ENCODE results near the gene PLA2G4D. TPM values are rescaled to one million over a fixed set of nuclear protein-coding genes. Genes with fewer than 3 reads are reported as not detected.

The PLA2G4D gene
- total RNA-seq, 2 experiments from 2014 or later: not detected

DNA sequence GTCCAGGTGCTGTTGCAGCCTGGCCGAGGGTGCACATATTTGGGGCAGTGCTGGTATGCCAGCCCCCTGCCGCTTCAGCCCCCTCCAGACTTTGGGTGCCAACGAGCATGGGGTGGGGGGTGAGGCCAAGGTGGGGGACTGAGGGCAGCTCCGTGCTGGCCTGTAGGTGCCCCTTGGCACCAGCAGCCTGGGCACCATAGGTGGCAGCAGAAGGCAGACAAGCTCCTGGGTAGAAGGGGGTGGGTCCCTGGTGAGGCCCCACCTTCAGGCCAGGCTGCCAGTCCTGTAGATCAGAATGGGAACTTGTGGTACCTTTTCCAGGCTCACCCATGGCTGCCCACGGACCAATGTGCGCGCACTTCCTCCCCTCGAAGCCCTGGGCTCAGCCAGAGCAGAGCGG, 57.4 kb downstream of the PLA2G4D start:
- peaks cover under 1% of the 10 kb centered on the region for H3K9me3 Mint-ChIP-seq
- H3K4me1 Mint-ChIP-seq (ENCODE audit: low read depth): peaks cover 19% of the 10 kb centered on the region
- no peak for DNase-seq
- CTCF ChIA-PET: interaction anchor here (2.5 kb wide), 1 partner anchor 20 kb away, joined by 7 read pairs; no protein-coding TSS in a partner anchor
- H3K27me3 Mint-ChIP-seq (ENCODE audit: low read depth): peaks cover 2% of the 10 kb centered on the region
- no peak overlapping the region for H3K27ac Mint-ChIP-seq
- intact Hi-C loops (cut with micrococcal nuclease): loop anchor here (5.0 kb wide), 1 partner anchor 155 kb away; no protein-coding TSS in a partner anchor
- H3K36me3 Mint-ChIP-seq (ENCODE audit: low read depth): no peaks in the 10 kb centered on the region
- no peak overlapping the region for H3K4me3 Mint-ChIP-seq

DNA sequence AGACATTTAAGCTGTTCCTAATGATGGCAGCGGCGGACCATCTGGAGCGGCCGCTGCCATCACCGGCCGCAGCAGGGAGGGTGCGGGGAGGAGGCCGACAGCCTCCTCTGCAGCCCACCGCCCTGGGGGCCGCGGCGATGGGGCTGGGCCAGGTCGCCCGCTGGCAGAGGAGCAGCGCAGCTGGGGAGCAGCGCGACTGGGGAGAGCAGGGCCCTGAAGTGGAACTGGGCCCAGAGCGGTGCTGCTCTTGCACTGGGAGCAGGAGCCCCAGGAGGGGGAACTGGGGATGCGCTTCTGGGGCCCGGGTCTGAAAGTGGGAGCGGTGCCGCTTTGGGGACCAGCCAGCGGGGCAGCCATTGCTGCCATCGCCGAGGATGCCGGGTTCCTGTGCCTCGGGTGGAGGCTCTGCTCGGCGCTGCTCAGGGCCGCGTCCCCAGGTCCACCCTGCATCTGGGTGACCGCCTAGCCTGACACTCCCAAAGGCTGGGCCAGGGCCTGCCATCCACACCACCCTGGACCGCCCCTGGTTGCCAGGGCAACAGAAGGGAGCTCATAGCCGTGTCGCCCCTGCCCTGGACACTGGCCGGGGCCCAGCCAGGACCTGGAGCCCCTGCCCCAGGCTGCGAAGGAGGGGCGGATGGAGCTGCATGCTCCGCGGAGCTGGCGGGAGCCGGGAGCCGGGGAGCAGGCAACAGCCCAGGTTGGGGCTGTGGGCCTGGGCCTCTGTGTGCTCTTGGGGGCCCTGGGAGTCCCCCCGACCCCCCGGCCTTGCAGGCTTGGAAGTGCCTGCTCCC, 58.1 kb downstream of the PLA2G4D start:
- CTCF ChIA-PET: interaction anchor here (2.5 kb wide), 1 partner anchor 20 kb away, joined by 7 read pairs; no protein-coding TSS in a partner anchor
- Mint-ChIP-seq H3K4me1 (ENCODE audit: low read depth) (peaks cover 19% of the 10 kb centered on the region), H3K36me3 (ENCODE audit: low read depth) (no peaks in the 10 kb centered on the region), H3K27ac (no peak overlapping the region), H3K9me3 (peaks cover 3% of the 10 kb centered on the region), H3K27me3 (ENCODE audit: low read depth) (peaks cover 2% of the 10 kb centered on the region), H3K4me3 (no peak overlapping the region)
- DNase-seq: no peak
- intact Hi-C loops (cut with micrococcal nuclease): loop anchor here (5.0 kb wide), 1 partner anchor 156 kb away; no protein-coding TSS in a partner anchor

DNA sequence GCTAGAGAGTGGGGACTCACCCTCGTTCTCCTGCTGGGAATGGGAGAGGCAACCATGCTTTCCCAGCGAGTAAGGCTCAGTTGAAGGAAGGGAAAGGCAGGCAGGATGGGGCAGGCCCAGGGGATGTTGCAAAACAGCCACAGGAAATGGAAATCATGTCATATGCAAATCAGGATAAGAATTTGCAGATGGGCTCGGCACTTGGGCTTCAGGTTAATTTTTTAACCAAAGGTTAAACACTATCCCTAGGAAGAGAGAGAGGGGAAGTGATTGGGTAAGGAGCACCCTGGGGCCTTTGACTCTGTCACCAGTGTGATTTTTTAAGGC, 59.0 kb downstream of the PLA2G4D start:
- H3K9me3 Mint-ChIP-seq: peaks cover 3% of the 10 kb centered on the region
- CTCF ChIA-PET: no interaction called here
- intact Hi-C loops (cut with micrococcal nuclease): loop anchor here (1.0 to 5.0 kb wide), 4 partner anchors 25 to 157 kb away; no protein-coding TSS in a partner anchor
- H3K4me3 Mint-ChIP-seq: peak overlapping the region; percentile 3
- H3K27ac Mint-ChIP-seq: peak overlapping the region; percentile 34
- H3K36me3 Mint-ChIP-seq (ENCODE audit: low read depth): no peaks in the 10 kb centered on the region
- peak; percentile 73 for DNase-seq
- H3K27me3 Mint-ChIP-seq (ENCODE audit: low read depth): no peaks in the 10 kb centered on the region
- H3K4me1 Mint-ChIP-seq (ENCODE audit: low read depth): peaks cover 19% of the 10 kb centered on the region

DNA sequence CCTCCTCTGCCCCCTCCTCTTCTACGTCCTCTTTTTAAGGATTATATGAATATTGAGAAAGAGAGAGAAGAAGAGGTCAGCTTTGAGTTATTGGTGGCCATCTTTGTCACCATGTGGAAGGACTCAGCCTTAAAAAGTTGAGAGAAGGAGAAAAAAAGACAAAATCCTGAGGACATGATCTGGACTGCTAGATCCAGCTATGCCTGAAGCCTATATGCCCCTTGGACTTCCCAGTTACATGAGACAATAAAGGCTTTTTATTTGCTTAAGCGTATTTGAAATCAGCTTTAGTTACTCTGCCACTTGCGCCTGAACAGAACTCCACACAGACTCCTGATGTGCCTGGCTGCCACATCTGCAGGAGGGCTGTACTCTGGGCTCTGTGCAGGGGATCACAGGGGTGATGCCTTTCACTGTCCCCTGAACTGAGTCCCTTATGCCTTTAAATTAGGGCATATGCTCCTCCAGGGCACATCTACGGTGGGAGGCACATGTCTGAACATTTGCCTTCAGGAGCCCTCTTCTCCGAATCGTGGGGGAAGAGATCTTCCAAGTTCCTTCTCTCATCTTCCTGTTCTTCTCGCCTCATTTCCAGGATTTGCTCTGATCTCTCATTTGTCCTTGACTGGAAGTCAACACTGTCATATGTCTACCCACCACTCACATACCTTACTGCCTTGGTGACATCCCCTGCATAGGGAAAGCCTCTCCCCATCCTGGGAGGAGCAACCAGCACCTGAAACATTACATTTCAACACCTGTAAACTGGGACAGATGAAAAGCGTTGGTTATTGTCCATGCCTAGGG, 59.5 kb downstream of the PLA2G4D start:
- H3K9me3 Mint-ChIP-seq: peaks cover 3% of the 10 kb centered on the region
- no peaks in the 10 kb centered on the region for H3K36me3 Mint-ChIP-seq (ENCODE audit: low read depth)
- H3K27me3 Mint-ChIP-seq (ENCODE audit: low read depth): no peaks in the 10 kb centered on the region
- DNase-seq: no peak
- intact Hi-C loops (cut with micrococcal nuclease): loop anchor here (1.0 to 5.0 kb wide), 4 partner anchors 24 to 157 kb away; no protein-coding TSS in a partner anchor
- H3K27ac Mint-ChIP-seq: peak overlapping the region; percentile 34
- peaks cover 19% of the 10 kb centered on the region for H3K4me1 Mint-ChIP-seq (ENCODE audit: low read depth)
- H3K4me3 Mint-ChIP-seq: peak overlapping the region; percentile 3
- CTCF ChIA-PET: no interaction called here

DNA sequence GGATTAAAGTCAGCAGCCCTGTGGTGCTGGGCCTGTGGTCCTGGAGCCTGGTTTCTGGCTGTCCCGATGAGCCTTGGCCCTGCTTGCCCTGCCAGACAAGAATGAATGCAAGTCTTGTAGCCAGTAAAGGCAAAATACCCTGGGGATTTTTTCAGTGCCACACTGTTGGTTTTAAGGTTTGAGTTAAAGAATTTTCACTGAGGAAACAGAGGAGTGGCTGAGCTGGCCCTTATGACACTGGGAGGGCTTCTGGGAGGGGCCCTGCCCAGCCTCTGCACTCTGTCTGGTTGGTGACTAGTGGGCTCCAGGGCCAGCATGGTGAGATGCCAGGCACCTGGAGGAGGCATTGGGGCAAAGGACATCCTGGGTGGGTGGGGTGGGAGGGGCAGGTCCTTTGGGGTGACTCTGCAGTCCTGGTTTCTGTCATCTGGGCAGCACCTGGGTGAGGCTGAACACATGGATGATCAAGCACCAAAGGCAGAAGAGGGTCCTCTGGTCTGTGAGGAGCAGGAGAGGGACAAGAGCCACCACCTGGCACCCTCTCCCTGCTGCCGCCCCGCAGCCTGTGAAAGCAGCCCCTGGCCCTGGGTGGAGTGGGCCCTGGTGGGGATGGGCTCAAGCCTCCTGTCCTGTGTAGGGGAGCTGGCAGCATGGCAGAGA, 61.0 kb downstream of the PLA2G4D start:
- peak overlapping the region; percentile 38 for H3K27ac Mint-ChIP-seq
- intact Hi-C loops (cut with micrococcal nuclease): no loop called here
- no peaks in the 10 kb centered on the region for H3K27me3 Mint-ChIP-seq (ENCODE audit: low read depth)
- H3K4me1 Mint-ChIP-seq (ENCODE audit: low read depth): peaks cover 19% of the 10 kb centered on the region
- H3K9me3 Mint-ChIP-seq: peaks cover 3% of the 10 kb centered on the region
- H3K4me3 Mint-ChIP-seq: no peak overlapping the region
- no peaks in the 10 kb centered on the region for H3K36me3 Mint-ChIP-seq (ENCODE audit: low read depth)
- CTCF ChIA-PET: interaction anchor here (1.0 kb wide), 1 partner anchor 129 kb away, joined by 3 read pairs; no protein-coding TSS in a partner anchor
- peak; percentile 51 for DNase-seq

DNA sequence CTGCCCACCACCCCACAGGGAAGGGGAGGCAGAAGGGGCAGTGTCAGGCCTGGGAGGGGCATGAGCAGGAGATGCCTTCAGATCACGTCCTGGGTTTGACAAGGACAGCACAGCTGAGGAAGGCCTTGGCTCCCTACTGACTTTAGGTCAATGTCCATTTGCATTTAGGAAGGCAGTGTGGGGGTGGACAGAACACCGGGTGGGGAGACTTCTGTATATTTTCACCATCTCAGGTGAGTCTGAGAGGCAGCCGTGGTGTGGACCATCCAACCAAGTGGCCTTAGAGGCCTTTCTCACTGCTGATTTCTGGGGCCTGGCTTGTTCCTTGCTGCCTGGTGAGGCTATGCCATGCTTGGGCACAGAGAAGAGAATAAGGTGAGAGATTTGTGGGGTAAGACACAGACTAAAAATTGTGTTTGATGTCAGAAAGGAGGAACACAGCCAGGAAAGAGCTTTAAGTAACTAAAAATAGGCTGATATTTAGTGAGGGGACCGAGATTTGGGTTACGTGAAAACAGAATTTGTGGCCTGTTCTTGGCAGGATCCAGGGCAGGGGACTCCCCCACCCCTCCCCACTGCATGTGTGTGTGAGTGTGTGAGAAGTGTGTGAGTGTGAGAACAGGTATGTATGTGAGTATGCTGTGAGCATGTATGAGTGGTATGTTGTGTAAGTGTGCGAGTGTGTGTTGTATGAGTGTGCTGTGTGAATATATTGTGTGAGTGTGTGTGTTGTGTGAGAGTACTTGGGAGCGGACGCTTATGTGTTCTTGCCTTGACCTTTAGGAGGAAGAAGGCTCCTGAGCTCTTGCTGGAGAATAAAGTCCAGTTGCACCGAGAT, 61.8 kb downstream of the PLA2G4D start:
- Mint-ChIP-seq H3K27me3 (ENCODE audit: low read depth) (no peaks in the 10 kb centered on the region), H3K9me3 (peaks cover 3% of the 10 kb centered on the region), H3K27ac (peak overlapping the region; percentile 38), H3K36me3 (ENCODE audit: low read depth) (no peaks in the 10 kb centered on the region), H3K4me3 (no peak overlapping the region), H3K4me1 (ENCODE audit: low read depth) (peaks cover 19% of the 10 kb centered on the region)
- CTCF ChIA-PET: interaction anchor here (1.0 kb wide), 1 partner anchor 128 kb away, joined by 3 read pairs; no protein-coding TSS in a partner anchor
- peak; percentile 28 for DNase-seq
- intact Hi-C loops (cut with micrococcal nuclease): no loop called here

DNA sequence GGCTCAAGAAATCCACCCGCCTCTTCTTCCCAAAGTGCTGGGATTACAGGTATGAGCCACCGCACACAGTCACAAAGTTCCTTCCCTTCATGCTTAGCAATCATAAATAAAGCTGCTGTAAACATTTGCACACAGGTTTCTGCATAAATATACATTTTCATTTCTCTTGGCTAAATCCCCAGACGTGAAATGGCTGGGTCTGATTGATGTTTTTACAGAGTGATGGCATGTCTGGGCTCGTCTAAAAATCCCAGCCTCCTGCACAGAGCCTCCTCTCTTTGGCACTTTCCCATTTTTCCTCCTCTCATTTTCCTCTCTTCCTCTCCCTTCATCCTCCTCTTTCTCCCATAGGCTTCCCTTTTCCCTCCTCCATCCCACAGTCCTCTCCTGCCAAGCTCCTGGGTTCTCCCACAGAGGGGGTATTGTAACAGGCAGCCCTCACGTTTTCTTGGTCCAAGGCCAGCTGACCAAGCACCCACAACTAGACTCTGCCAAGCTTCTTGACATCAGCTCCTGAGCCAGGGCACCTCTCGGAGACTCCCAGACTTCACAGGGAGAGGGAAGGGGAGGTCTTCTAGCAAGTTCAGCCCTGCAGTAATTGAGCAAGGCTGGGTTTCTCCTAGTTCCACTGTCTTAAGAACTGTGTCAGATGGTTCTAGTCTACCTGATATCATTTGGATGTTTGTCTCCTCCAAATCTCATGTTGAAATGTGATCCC, 63.0 kb downstream of the PLA2G4D start:
- no peak for DNase-seq
- peaks cover 19% of the 10 kb centered on the region for H3K4me1 Mint-ChIP-seq (ENCODE audit: low read depth)
- peaks cover 3% of the 10 kb centered on the region for H3K9me3 Mint-ChIP-seq
- H3K27me3 Mint-ChIP-seq (ENCODE audit: low read depth): peaks cover 2% of the 10 kb centered on the region
- H3K27ac Mint-ChIP-seq: peak overlapping the region; percentile 14
- CTCF ChIA-PET: interaction anchor here (1.1 to 2.6 kb wide), 2 partner anchors 25 to 28 kb away, joined by 3 to 8 read pairs; no protein-coding TSS in a partner anchor
- intact Hi-C loops (cut with micrococcal nuclease): no loop called here
- H3K36me3 Mint-ChIP-seq (ENCODE audit: low read depth): no peaks in the 10 kb centered on the region
- H3K4me3 Mint-ChIP-seq: no peak overlapping the region

DNA sequence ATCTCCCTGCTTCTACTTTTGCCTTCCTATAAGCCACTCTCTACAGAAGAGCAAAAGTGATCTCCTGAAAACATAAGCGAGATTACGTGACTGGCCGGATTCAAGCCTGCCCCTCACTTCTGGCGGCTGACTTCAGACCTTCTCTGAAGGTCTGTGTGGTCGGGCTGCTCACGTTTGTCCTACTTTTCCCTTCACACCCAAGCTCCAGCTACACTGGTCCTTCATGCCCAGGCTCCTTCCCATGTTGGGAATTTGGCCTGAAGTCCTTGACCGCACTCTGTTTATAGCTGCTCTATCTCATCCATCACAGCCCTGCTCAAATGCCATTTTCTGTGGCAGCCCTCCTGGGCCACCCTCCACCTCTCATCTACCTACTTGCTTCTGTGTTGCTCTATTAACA, 66.8 kb downstream of the PLA2G4D start:
- Mint-ChIP-seq H3K27me3 (ENCODE audit: low read depth) (peaks cover 2% of the 10 kb centered on the region), H3K9me3 (peaks cover 3% of the 10 kb centered on the region), H3K36me3 (ENCODE audit: low read depth) (no peaks in the 10 kb centered on the region), H3K4me1 (ENCODE audit: low read depth) (peaks cover 1% of the 10 kb centered on the region), H3K4me3 (no peak overlapping the region), H3K27ac (no peak overlapping the region)
- CTCF ChIA-PET: no interaction called here
- no peak for DNase-seq
- intact Hi-C loops (cut with micrococcal nuclease): no loop called here

DNA sequence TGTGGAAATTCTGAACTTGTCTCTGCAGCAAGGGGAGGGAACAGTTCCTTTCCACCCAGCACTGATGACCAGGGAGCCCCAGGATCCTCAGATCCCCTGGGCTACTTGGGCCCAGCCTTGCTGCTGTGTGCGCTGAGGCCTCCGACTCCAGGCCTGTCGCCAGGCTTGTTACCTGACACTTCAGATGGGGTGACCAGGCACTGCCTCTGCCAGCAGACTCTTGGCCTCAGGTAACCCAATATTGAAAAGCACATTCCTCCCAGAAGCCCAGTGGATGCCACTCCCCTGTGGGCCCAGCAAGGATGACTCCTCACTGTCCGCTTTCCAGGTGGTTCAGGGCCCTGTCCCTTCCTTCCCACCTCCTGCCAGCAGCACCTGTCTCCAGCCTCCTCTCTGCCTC, 70.1 kb downstream of the PLA2G4D start:
- no peak overlapping the region for H3K27ac Mint-ChIP-seq
- no peaks in the 10 kb centered on the region for H3K36me3 Mint-ChIP-seq (ENCODE audit: low read depth)
- DNase-seq: no peak

DNA sequence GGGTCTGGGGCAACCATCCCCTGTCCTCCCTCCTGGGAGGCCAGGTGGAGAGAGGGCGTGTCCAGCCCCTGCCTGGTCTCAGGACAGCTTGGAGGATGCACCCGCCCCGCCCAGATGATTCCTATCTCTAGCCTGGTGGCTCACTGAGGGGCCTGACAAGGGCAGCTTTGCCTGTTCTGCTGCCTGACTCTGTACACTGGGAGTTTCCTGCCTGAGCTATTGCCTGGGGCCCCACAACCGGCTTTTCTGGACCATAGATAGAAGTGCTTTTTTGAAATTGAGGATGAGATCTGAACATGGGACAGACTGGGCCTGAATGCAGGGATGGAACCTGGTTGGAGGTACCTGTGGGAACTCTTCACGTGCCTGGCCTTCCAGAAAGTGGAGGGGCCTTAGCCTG, 72.8 kb downstream of the PLA2G4D start:
- H3K27ac Mint-ChIP-seq: no peak overlapping the region
- H3K9me3 Mint-ChIP-seq: no peaks in the 10 kb centered on the region
- H3K4me1 Mint-ChIP-seq (ENCODE audit: low read depth): no peaks in the 10 kb centered on the region
- intact Hi-C loops (cut with micrococcal nuclease): no loop called here
- no peak for DNase-seq
- H3K27me3 Mint-ChIP-seq (ENCODE audit: low read depth): peaks cover 2% of the 10 kb centered on the region
- no peak overlapping the region for H3K4me3 Mint-ChIP-seq
- H3K36me3 Mint-ChIP-seq (ENCODE audit: low read depth): no peaks in the 10 kb centered on the region
- CTCF ChIA-PET: interaction anchor here (0.6 kb wide), 1 partner anchor 61 kb away, joined by 3 read pairs; no protein-coding TSS in a partner anchor

More for the DNA sequence above, 70.1 kb downstream of the PLA2G4D start:
- H3K4me3 Mint-ChIP-seq: no peak overlapping the region
- intact Hi-C loops (cut with micrococcal nuclease): no loop called here
- CTCF ChIA-PET: no interaction called here
- no peaks in the 10 kb centered on the region for H3K9me3 Mint-ChIP-seq
- no peaks in the 10 kb centered on the region for H3K4me1 Mint-ChIP-seq (ENCODE audit: low read depth)
- peaks cover 2% of the 10 kb centered on the region for H3K27me3 Mint-ChIP-seq (ENCODE audit: low read depth)

DNA sequence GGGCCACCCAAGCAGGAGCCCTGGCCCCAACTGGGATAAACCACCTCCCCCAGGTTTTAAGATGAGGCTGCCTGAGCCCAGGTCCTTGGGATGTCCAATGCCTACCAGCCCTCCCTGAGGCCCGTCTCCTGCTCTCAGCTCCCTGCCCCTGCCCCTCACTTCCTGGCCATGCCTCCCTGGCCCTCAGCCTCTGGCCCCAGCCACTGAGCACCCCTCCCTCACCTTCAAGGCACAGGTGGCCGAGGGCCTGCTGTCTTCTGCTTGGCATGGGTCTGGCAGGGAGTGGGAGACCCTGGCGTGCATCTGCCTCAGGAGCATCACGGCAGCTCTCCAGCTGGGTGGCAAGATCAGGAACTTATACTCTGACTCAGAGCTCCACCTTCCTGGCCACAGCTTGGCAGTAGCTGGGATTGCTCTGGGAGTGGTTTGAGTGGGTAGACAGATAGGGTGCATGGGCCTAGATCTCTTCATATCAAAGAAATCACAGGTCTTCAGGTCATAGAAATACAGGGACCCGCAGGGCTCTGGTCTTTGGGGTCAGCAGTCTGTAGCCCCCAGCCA, 73.6 kb downstream of the PLA2G4D start, which contains the start of gene PLA2G4E:
TSS of gene PLA2G4E (minus strand) at position 330 of the 561 bp plus-strand sequence. CDS start at position 318, 12 bp downstream.
- Mint-ChIP-seq H3K4me3 (no peak within 1 kb of the TSS), H3K27ac (no peak within 1 kb of the TSS), H3K4me1 (ENCODE audit: low read depth) (no peaks in the 10 kb centered on the region), H3K36me3 (ENCODE audit: low read depth) (no peaks in the 10 kb centered on the region), H3K27me3 (ENCODE audit: low read depth) (no peaks in the 10 kb centered on the region), H3K9me3 (no peaks in the 10 kb centered on the region)
- DNase-seq: no peak
- intact Hi-C loops (cut with micrococcal nuclease): no loop called here
- CTCF ChIA-PET: interaction anchor here (0.6 kb wide), 2 partner anchors 62 to 64 kb away, joined by 3 read pairs; no protein-coding TSS in a partner anchor

Data from activated naive CD4-positive, alpha-beta T cell treated with anti-CD3 and anti-CD28 coated beads for 36 hours (primary cell).